H9 (cell line): ENCODE results near the gene PARP8. TPM values are rescaled to one million over a fixed set of nuclear protein-coding genes. Genes with fewer than 3 reads are reported as not detected.

Experiments
- DNase-seq: peaks from one replicate; pipeline ENCODE4 v3.0.0-alpha.2; 2017
- H2AFZ ChIP-seq: one replicate; pipeline ENCODE4 v1.6.1; 2013; ENCODE audit warnings: mild to moderate bottlenecking, low read length, control low read depth, moderate library complexity
- H2AK5ac ChIP-seq: 2 replicates; pipeline ENCODE4 v1.6.1; 2013; ENCODE audit warnings: low read length, control low read depth, mixed read lengths; ENCODE audit not compliant: insufficient read length
- H2BK120ac ChIP-seq: one replicate; pipeline ENCODE4 v1.6.1; 2013; ENCODE audit warnings: low read depth, mild to moderate bottlenecking, low read length, control low read depth, inconsistent platforms; ENCODE audit not compliant: poor library complexity, severe bottlenecking
- H2BK12ac ChIP-seq: 2 replicates; pipeline ENCODE4 v1.6.1; 2013; ENCODE audit warnings: low read length, control low read depth, mixed read lengths, low read depth; ENCODE audit not compliant: insufficient read length
- H2BK15ac ChIP-seq: 2 replicates; pipeline ENCODE4 v1.6.1; 2013; ENCODE audit warnings: low read depth, low read length, control low read depth
- H2BK20ac ChIP-seq: one replicate; pipeline ENCODE4 v1.6.1; 2013; ENCODE audit warnings: low read depth, mild to moderate bottlenecking, low read length, control low read depth, inconsistent platforms; ENCODE audit not compliant: poor library complexity, severe bottlenecking
- H2BK5ac ChIP-seq: 2 replicates; pipeline ENCODE4 v1.6.1; 2013; ENCODE audit warnings: low read length, control low read depth, mixed read lengths; ENCODE audit not compliant: insufficient read length
- H3K14ac ChIP-seq: 2 replicates; pipeline ENCODE4 v1.6.1; 2013; ENCODE audit warnings: low read length, control low read depth; ENCODE audit not compliant: insufficient read depth
- H3K18ac ChIP-seq: 2 replicates; pipeline ENCODE4 v1.6.1; 2013; ENCODE audit warnings: low read depth, mild to moderate bottlenecking, mixed read lengths, low read length, control low read depth; ENCODE audit not compliant: insufficient read length
- H3K23ac ChIP-seq: 2 replicates; pipeline ENCODE4 v1.6.1; 2013; ENCODE audit warnings: low read length, control low read depth, mixed read lengths, low read depth; ENCODE audit not compliant: insufficient read length
- H3K23me2 ChIP-seq: 2 replicates; pipeline ENCODE4 v1.6.1; 2013; ENCODE audit warnings: low read depth, mild to moderate bottlenecking, mixed read lengths, low read length, control low read depth; ENCODE audit not compliant: insufficient read length, poor library complexity, severe bottlenecking
- H3K27ac ChIP-seq: 2 replicates; pipeline ENCODE4 v1.5.1; 2013; ENCODE audit warnings: low read length, control low read depth, mixed read lengths, low read depth; ENCODE audit not compliant: insufficient read length
- H3K27me3 ChIP-seq: 2 replicates; pipeline ENCODE4 v1.6.1; 2013; ENCODE audit warnings: low read length, control low read depth, inconsistent platforms; ENCODE audit not compliant: insufficient read depth
- H3K4ac ChIP-seq: 2 replicates; pipeline ENCODE4 v1.6.1; 2013; ENCODE audit warnings: low read depth, mild to moderate bottlenecking, control low read depth, inconsistent platforms, low read length, moderate library complexity
- H3K4me1 ChIP-seq: 2 replicates; pipeline ENCODE4 v1.6.1; 2013; ENCODE audit warnings: low read length, control low read depth, inconsistent platforms; ENCODE audit not compliant: insufficient read depth
- H3K4me2 ChIP-seq: 2 replicates; pipeline ENCODE4 v1.6.1; 2013; ENCODE audit warnings: low read length, control low read depth, mixed read lengths; ENCODE audit not compliant: insufficient read length, insufficient read depth
- H3K56ac ChIP-seq: 2 replicates; pipeline ENCODE4 v1.6.1; 2013; ENCODE audit warnings: low read depth, mild to moderate bottlenecking, mixed read lengths, low read length, control low read depth; ENCODE audit not compliant: insufficient read length
- H3K79me1 ChIP-seq: 2 replicates; pipeline ENCODE4 v1.6.1; 2013; ENCODE audit warnings: low read depth, mild to moderate bottlenecking, moderate library complexity, low read length, control low read depth, inconsistent platforms; ENCODE audit not compliant: insufficient read depth, poor library complexity, severe bottlenecking
- H3K79me2 ChIP-seq: 2 replicates; pipeline ENCODE4 v1.6.1; 2013; ENCODE audit warnings: low read length, control low read depth, inconsistent platforms; ENCODE audit not compliant: insufficient read depth
- H3K9ac ChIP-seq: 2 replicates; pipeline ENCODE4 v1.6.1; 2013; ENCODE audit warnings: low read length, control low read depth, mixed read lengths; ENCODE audit not compliant: insufficient read length; ENCODE audit errors: extremely low read depth
- H3K9me3 ChIP-seq: one replicate; pipeline ENCODE4 v1.6.1; 2013; ENCODE audit warnings: low read depth, low read length, inconsistent platforms; ENCODE audit not compliant: control insufficient read depth
- H3T11ph ChIP-seq: one replicate; pipeline ENCODE4 v1.6.1; 2013; ENCODE audit warnings: mild to moderate bottlenecking, low read length, control low read depth, inconsistent platforms
- H4K20me1 ChIP-seq: one replicate; pipeline ENCODE4 v1.6.1; 2013; ENCODE audit not compliant: control insufficient read depth, insufficient read length, insufficient read depth
- H4K5ac ChIP-seq: 2 replicates; pipeline ENCODE4 v1.6.1; 2013; ENCODE audit warnings: low read depth, mild to moderate bottlenecking, mixed read lengths, low read length, control low read depth; ENCODE audit not compliant: insufficient read length
- H4K8ac ChIP-seq: replicated peaks from 2 replicates; pipeline ENCODE4 v1.6.1; 2013; ENCODE audit warnings: low read length, control low read depth, mixed read lengths, low read depth; ENCODE audit not compliant: insufficient read length
- H4K91ac ChIP-seq: 2 replicates; pipeline ENCODE4 v1.6.1; 2013; ENCODE audit warnings: low read depth, mild to moderate bottlenecking, moderate library complexity, mixed read lengths, low read length, control low read depth; ENCODE audit not compliant: insufficient read length
- H3K27ac Mint-ChIP-seq, 3 experiments: 2 replicates in 2 of 3; 3 replicates in 1 of 3; pipeline ENCODE4 v1.8.0; 2020 to 2021; ENCODE audit warnings: mixed read lengths in 3 of 3, mild to moderate bottlenecking in 1 of 3, moderate library complexity in 1 of 3
- H3K27me3 Mint-ChIP-seq: 2 replicates; pipeline ENCODE4 v1.8.0; 2021; ENCODE audit warnings: low read depth, mild to moderate bottlenecking, moderate library complexity, mixed read lengths
- H3K36me3 Mint-ChIP-seq, 3 experiments: 2 replicates in 2 of 3; 3 replicates in 1 of 3; pipeline ENCODE4 v1.8.0; 2020 to 2021; ENCODE audit warnings: low read depth in 3 of 3, mixed read lengths in 3 of 3; ENCODE audit not compliant: insufficient read depth in 1 of 3
- H3K4me1 Mint-ChIP-seq, 2 experiments: 2 replicates each; pipeline ENCODE4 v1.8.0; 2020; ENCODE audit warnings: mixed read lengths in 2 of 2
- H3K4me3 Mint-ChIP-seq, 2 experiments: 2 replicates in 1 of 2; 3 replicates in 1 of 2; pipeline ENCODE4 v1.8.0; 2020 to 2021; ENCODE audit warnings: mild to moderate bottlenecking in 2 of 2, mixed read lengths in 2 of 2, moderate library complexity in 1 of 2
- H3K9me3 Mint-ChIP-seq, 2 experiments: 2 replicates in 1 of 2; 3 replicates in 1 of 2; pipeline ENCODE4 v1.8.0; 2020; ENCODE audit warnings: mild to moderate bottlenecking in 2 of 2, mixed read lengths in 2 of 2, moderate library complexity in 1 of 2
- CTCF ChIP-seq: fragments of 200-600 bp; sonication (generic); conservative IDR thresholded peaks from 3 replicates; pipeline ENCODE4 v1.8.0; 2021; ENCODE audit warnings: antibody characterized with exemption, mild to moderate bottlenecking
- WGBS: extraction: QIAGEN DNeasy Blood & Tissue Kit; methylation state at CpG from one replicate; pipeline ENCODE4 v1.1.7; 2013; ENCODE audit warnings: missing lambda C conversion rate, low lambda C conversion rate, mixed read lengths; ENCODE audit not compliant: insufficient read length; ENCODE audit errors: extremely low coverage; 5-methylcytosine and 5-hydroxymethylcytosine counted together
- total RNA-seq: library from RNA; stranded (reverse); gene quantifications from 2 replicates; pipeline ENCODE4 v1.2.1, GENCODE V29; 2021

The PARP8 gene
- total RNA-seq, 1 experiment from 2014 or later = 34.0 TPM

GRCh38 chr5:50873595-50874277 lies 207.3 kb downstream of the PARP8 start:
- Histone ChIP-seq H3K4me1 (no peaks in the 10 kb centered on the region), H2BK5ac (no peak overlapping the region), H2AK5ac (no peak overlapping the region), H3K9ac (no peak overlapping the region), H3T11ph (no peak overlapping the region), H3K56ac (no peak overlapping the region), H4K91ac (no peak overlapping the region), H2BK20ac (no peak overlapping the region), H3K4me2 (no peak overlapping the region), H4K8ac (no peak overlapping the region), H3K23me2 (no peaks in the 10 kb centered on the region), H3K79me2 (no peaks in the 10 kb centered on the region), H3K14ac (no peak overlapping the region), H3K79me1 (no peaks in the 10 kb centered on the region), H3K18ac (no peak overlapping the region), H2BK15ac (no peak overlapping the region), H2AFZ (no peak overlapping the region), H3K27me3 (no peaks in the 10 kb centered on the region), H4K5ac (no peak overlapping the region), H2BK12ac (no peak overlapping the region), H3K27ac (no peak overlapping the region), H4K20me1 (no peaks in the 10 kb centered on the region), H2BK120ac (no peak overlapping the region), H3K9me3 (no peaks in the 10 kb centered on the region), H3K4ac (no peak overlapping the region), H3K23ac (no peak overlapping the region)
- DNase-seq = no peak
- H3K4me3 Mint-ChIP-seq = no peak overlapping the region
- WGBS = no CpG with 5 or more reads among the region's 2 CpGs
- H3K4me1 Mint-ChIP-seq = no peaks in the 10 kb centered on the region
- no peaks in the 10 kb centered on the region for H3K36me3 Mint-ChIP-seq
- TF ChIP-seq CTCF = no peak
- H3K27me3 Mint-ChIP-seq = no peaks in the 10 kb centered on the region
- H3K27ac Mint-ChIP-seq = no peak overlapping the region
- peaks cover 0 to 4% of the 10 kb centered on the region in 2 experiments; a peak in 2 of 5 replicates for H3K9me3 Mint-ChIP-seq
